DOHH2 (cell line): Measurements from ENCODE around the gene HSD17B3.

Experiments used
- H3F3A ChIP-seq: fragments of 200-600 bp; sonication (generic), shearing (Covaris generic); 2 replicates; pipeline ENCODE4 v1.6.0; 2016; ENCODE audit warnings: antibody characterized with exemption, mild to moderate bottlenecking; ENCODE audit not compliant: control insufficient read depth, insufficient read depth
- H3K27ac ChIP-seq: fragments of 200-600 bp; sonication (generic); 2 replicates; pipeline ENCODE4 v1.5.1; 2014; ENCODE audit warnings: low read depth, mild to moderate bottlenecking, low read length, moderate library complexity
- H3K27me3 ChIP-seq: fragments of 200-600 bp; sonication (generic); 2 replicates; pipeline ENCODE4 v1.6.1; 2014; ENCODE audit warnings: mild to moderate bottlenecking, low read length, mixed read lengths; ENCODE audit not compliant: control insufficient read depth
- H3K36me3 ChIP-seq: fragments of 200-600 bp; sonication (generic); 2 replicates; pipeline ENCODE4 v1.6.1; 2014; ENCODE audit warnings: mild to moderate bottlenecking, low read length, moderate library complexity, mixed read lengths; ENCODE audit not compliant: control insufficient read depth
- H3K4me1 ChIP-seq: fragments of 200-600 bp; sonication (generic); 2 replicates; pipeline ENCODE4 v1.6.1; 2014; ENCODE audit warnings: mild to moderate bottlenecking, low read length, mixed read lengths; ENCODE audit not compliant: control insufficient read depth
- H3K4me2 ChIP-seq: fragments of 200-600 bp; sonication (generic); 2 replicates; pipeline ENCODE4 v1.6.0; 2014; ENCODE audit warnings: mild to moderate bottlenecking, low read length, moderate library complexity
- H3K4me3 ChIP-seq: fragments of 200-600 bp; sonication (generic); 2 replicates; pipeline ENCODE4 v1.5.1; 2014; ENCODE audit warnings: mild to moderate bottlenecking, low read length, mixed read lengths
- H3K79me2 ChIP-seq: fragments of 200-600 bp; sonication (generic); 2 replicates; pipeline ENCODE4 v1.6.1; 2014; ENCODE audit warnings: mild to moderate bottlenecking, low read length, mixed read lengths; ENCODE audit not compliant: control insufficient read depth
- H3K9me2 ChIP-seq: fragments of 200-600 bp; sonication (generic); replicated peaks from 2 replicates; pipeline ENCODE4 v1.6.1; 2014; ENCODE audit warnings: mild to moderate bottlenecking, low read length, mixed read lengths; ENCODE audit not compliant: control insufficient read depth
- H3K9me3 ChIP-seq: fragments of 200-600 bp; sonication (generic); 2 replicates; pipeline ENCODE4 v1.6.1; 2014; ENCODE audit warnings: antibody characterized with exemption, low read length, mixed read lengths; ENCODE audit not compliant: control insufficient read depth, insufficient read depth
- H4K20me1 ChIP-seq: fragments of 200-600 bp; sonication (generic); 2 replicates; pipeline ENCODE4 v1.6.0; 2014; ENCODE audit warnings: low read depth, mild to moderate bottlenecking, antibody characterized with exemption, low read length, moderate library complexity; ENCODE audit not compliant: control insufficient read depth, insufficient read depth
- CTCF ChIP-seq: fragments of 200-600 bp; sonication (generic); IDR thresholded peaks from one replicate; pipeline ENCODE4 v1.5.1; 2014; ENCODE audit warnings: antibody characterized with exemption, mild to moderate bottlenecking, low read depth, low read length; ENCODE audit not compliant: poor library complexity, severe bottlenecking
- EZH2phosphoT487 ChIP-seq: fragments of 200-600 bp; sonication (generic); IDR thresholded peaks from 2 replicates; pipeline ENCODE4 v1.6.1; 2017; ENCODE audit warnings: borderline replicate concordance, mild to moderate bottlenecking, antibody characterized with exemption, low read length, moderate library complexity, mixed read lengths

HSD17B3 gene

GRCh38 chr9:96342571-96343245 is 40.7 kb upstream of the HSD17B3 start:
- no peaks in the 10 kb centered on the region for H3K79me2 ChIP-seq
- TF ChIP-seq EZH2phosphoT487 (no peak), CTCF (no peak)
- no peaks in the 10 kb centered on the region for H4K20me1 ChIP-seq
- H3K9me3 ChIP-seq: no peaks in the 10 kb centered on the region
- no peak overlapping the region for H3K4me2 ChIP-seq
- no peaks in the 10 kb centered on the region for H3K4me1 ChIP-seq
- no peak overlapping the region for H3K4me3 ChIP-seq
- H3F3A ChIP-seq: no peaks in the 10 kb centered on the region
- H3K27ac ChIP-seq: no peak overlapping the region
- no peaks in the 10 kb centered on the region for H3K27me3 ChIP-seq
- H3K9me2 ChIP-seq: no peaks in the 10 kb centered on the region
- H3K36me3 ChIP-seq: no peaks in the 10 kb centered on the region

GRCh38 chr9:96340707-96341106 is 38.7 kb upstream of the HSD17B3 start:
- Histone ChIP-seq H3K9me3 (no peaks in the 10 kb centered on the region), H3K4me1 (no peaks in the 10 kb centered on the region), H3F3A (no peaks in the 10 kb centered on the region), H3K4me2 (no peak overlapping the region), H3K79me2 (no peaks in the 10 kb centered on the region), H3K27ac (no peak overlapping the region), H3K27me3 (no peaks in the 10 kb centered on the region), H4K20me1 (no peaks in the 10 kb centered on the region), H3K36me3 (no peaks in the 10 kb centered on the region), H3K4me3 (no peak overlapping the region), H3K9me2 (no peaks in the 10 kb centered on the region)
- TF ChIP-seq EZH2phosphoT487: no peak
- no peak for TF ChIP-seq CTCF

- Histone ChIP-seq H3K36me3 (no peaks in the 10 kb centered on the region), H3K27ac (no peak overlapping the region), H3F3A (no peaks in the 10 kb centered on the region), H3K4me3 (no peak overlapping the region), H3K9me2 (no peaks in the 10 kb centered on the region), H3K4me1 (no peaks in the 10 kb centered on the region), H3K79me2 (no peaks in the 10 kb centered on the region), H3K9me3 (no peaks in the 10 kb centered on the region), H3K27me3 (no peaks in the 10 kb centered on the region), H4K20me1 (no peaks in the 10 kb centered on the region), H3K4me2 (no peak overlapping the region)
- TF ChIP-seq CTCF (no peak), EZH2phosphoT487 (no peak)
These were observed 36.3 kb upstream of the HSD17B3 start for GRCh38 chr9:96338299-96338698.
